HG02588 (cell line): ENCODE measurements around the gene GGCT.
A peak's percentile ranks its signal among the peaks of the same experiment; 100 is the strongest.
"Not testable (repeated sequence)": the region's sequence is repeated elsewhere in the genome, so short reads cannot be mapped to it uniquely, and the experiment has no call there.

Experiments used
- ATAC-seq: cut with Tn5 transposase; IDR thresholded peaks from one replicate; pipeline ENCODE4 v1.9.1; 2021; ENCODE audit warnings: mild to moderate bottlenecking, moderate library complexity; ENCODE audit not compliant: unreplicated experiment

Gene GGCT

GRCh38 chr7:30504301-30505173, at the start of gene GGCT:
TSS of gene GGCT (minus strand) at chr7:30504829. CDS start at chr7:30504709, 120 bp downstream.
- ATAC-seq, result peak; percentile 99

GRCh38 chr7:30553546-30553945, 48.9 kb upstream of the GGCT start:
- no peak for ATAC-seq

- ATAC-seq, result no peak
Measured at GRCh38 chr7:30553141-30553540, 48.5 kb upstream of the GGCT start.

GRCh38 chr7:30552330-30552729, 47.7 kb upstream of the GGCT start:
- ATAC-seq, result no peak

GRCh38 chr7:30549931-30550493, 45.4 kb upstream of the GGCT start:
- no peak for ATAC-seq

- no peak for ATAC-seq
Measured at GRCh38 chr7:30548845-30549244, 44.2 kb upstream of the GGCT start.

GRCh38 chr7:30546596-30546995, 42.0 kb upstream of the GGCT start:
- no peak for ATAC-seq

- ATAC-seq, result no peak
Measured at GRCh38 chr7:30545791-30546555, 41.3 kb upstream of the GGCT start.

GRCh38 chr7:30543813-30544525, 39.3 kb upstream of the GGCT start:
- ATAC-seq, result no peak

- ATAC-seq, result not testable (repeated sequence)
Measured at GRCh38 chr7:30543115-30543514, 38.5 kb upstream of the GGCT start.

- no peak for ATAC-seq
Measured at GRCh38 chr7:30533886-30534285, 29.3 kb upstream of the GGCT start.

- ATAC-seq, result no peak
Measured at GRCh38 chr7:30531286-30531685, 26.7 kb upstream of the GGCT start.

- ATAC-seq, result no peak
Measured at GRCh38 chr7:30530373-30530772, 25.7 kb upstream of the GGCT start.

- ATAC-seq, result no peak
Measured at GRCh38 chr7:30528779-30529178, 24.1 kb upstream of the GGCT start.

GRCh38 chr7:30527297-30527696, 22.7 kb upstream of the GGCT start:
- not testable (repeated sequence) for ATAC-seq

GRCh38 chr7:30526163-30526562, 21.5 kb upstream of the GGCT start:
- ATAC-seq, result no peak

GRCh38 chr7:30525429-30525828, 20.8 kb upstream of the GGCT start:
- no peak for ATAC-seq

GRCh38 chr7:30524545-30524944, 19.9 kb upstream of the GGCT start:
- no peak for ATAC-seq

- no peak for ATAC-seq
Measured at GRCh38 chr7:30523466-30523865, 18.8 kb upstream of the GGCT start.

GRCh38 chr7:30522159-30522558, 17.5 kb upstream of the GGCT start:
- no peak for ATAC-seq

GRCh38 chr7:30521532-30521931, 16.9 kb upstream of the GGCT start:
- no peak for ATAC-seq
